Measurements from ENCODE around the gene TMEM120B. TPM values are rescaled to one million over a fixed set of nuclear protein-coding genes. Genes with fewer than 3 reads are reported as not detected.
"Not testable (repeated sequence)": the region's sequence is repeated elsewhere in the genome, so short reads cannot be mapped to it uniquely, and the experiment has no call there.

The TMEM120B gene
- total and polyA plus RNA-seq, 4 donors, result 3.9 to 17.7 (median 8.1) TPM

DNA sequence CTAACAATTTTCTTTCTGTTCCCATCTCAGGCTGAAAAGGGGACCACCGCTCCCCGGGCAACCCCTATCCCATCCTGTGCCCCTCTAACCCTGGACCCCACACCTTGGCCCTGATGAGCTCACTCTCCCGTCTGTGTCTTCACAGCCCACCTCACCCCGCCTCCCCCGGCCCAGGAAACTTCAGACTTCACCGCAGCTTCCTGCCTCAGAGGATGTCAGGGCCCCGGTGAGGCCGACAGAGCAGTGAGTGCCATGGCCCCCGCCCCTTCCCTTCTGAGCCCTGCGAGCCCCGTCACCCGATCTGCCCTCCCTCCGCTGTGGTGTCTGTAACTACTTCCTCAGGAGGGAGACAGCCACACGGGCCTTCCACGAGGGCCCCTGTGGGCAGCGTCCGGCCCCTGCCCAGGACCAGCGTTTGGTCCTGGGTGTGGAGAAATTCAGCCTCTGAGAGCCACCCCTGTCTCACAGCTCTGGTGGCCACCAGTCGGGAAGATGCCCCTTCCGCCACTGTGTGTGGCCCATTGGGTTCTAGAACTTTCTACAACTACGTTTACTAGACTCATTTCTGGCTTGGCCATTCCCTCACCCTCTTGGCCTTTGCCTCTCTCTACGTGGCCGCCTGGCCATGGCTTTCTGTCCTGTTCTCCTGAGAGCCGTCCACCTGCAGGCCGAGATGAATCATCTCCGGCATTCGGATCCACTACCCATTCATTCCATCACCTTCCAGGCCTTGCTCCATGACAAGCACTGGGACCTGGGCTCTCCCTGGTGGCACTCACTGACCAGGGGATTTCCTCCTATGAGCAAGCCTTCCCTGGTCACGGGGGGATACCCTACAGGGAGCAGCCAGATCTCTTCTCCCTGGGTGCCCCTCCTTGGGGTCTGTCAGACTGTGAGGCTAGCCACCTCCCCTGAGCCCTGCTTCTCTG is 77.5 kb downstream of the TMEM120B start:
- H3K36me3 ChIP-seq (ENCODE audit: control insufficient read depth in 4 of 4, insufficient read depth in 4 of 4, low read length in 4 of 4), result peaks cover 0 to 1% (median 0%) of the 10 kb centered on the region in 4 donors
- TF ChIP-seq, protein P1, sequence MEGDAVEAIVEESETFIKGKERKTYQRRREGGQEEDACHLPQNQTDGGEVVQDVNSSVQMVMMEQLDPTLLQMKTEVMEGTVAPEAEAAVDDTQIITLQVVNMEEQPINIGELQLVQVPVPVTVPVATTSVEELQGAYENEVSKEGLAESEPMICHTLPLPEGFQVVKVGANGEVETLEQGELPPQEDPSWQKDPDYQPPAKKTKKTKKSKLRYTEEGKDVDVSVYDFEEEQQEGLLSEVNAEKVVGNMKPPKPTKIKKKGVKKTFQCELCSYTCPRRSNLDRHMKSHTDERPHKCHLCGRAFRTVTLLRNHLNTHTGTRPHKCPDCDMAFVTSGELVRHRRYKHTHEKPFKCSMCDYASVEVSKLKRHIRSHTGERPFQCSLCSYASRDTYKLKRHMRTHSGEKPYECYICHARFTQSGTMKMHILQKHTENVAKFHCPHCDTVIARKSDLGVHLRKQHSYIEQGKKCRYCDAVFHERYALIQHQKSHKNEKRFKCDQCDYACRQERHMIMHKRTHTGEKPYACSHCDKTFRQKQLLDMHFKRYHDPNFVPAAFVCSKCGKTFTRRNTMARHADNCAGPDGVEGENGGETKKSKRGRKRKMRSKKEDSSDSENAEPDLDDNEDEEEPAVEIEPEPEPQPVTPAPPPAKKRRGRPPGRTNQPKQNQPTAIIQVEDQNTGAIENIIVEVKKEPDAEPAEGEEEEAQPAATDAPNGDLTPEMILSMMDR (IDR thresholded peaks at IDR 0.05; ENCODE audit: control extremely low read depth, extremely low read depth), result no peak
- no peaks in the 10 kb centered on the region for H3K9me3 ChIP-seq (ENCODE audit: control insufficient read depth in 4 of 4, insufficient read depth in 3 of 4, low read length in 3 of 4)
- H3K4me1 ChIP-seq (ENCODE audit: control insufficient read depth in 5 of 5, insufficient read depth in 5 of 5, low read length in 5 of 5), result peaks cover 0 to 22% (median 7%) of the 10 kb centered on the region in 5 donors
- ATAC-seq (ENCODE audit: insufficient read depth, low FRiP score) (no peak), DNase-seq (peak in 1 of 3 donors; percentile 50)
- H3K27me3 ChIP-seq (ENCODE audit: control insufficient read depth in 3 of 3, insufficient read depth in 3 of 3, low read length in 2 of 3), result no peaks in the 10 kb centered on the region
- H3K27ac ChIP-seq (ENCODE audit: low read depth in 1 of 2, low read length in 1 of 2), result peak overlapping the region; percentile 25 to 83
- no peak overlapping the region for H3K9ac ChIP-seq (ENCODE audit: insufficient read depth in 1 of 2, low read length in 2 of 2)
- WGBS, 2 donors, result 27 to 44% methylated on average over 28 of the region's 28 CpGs
- H3K4me3 ChIP-seq, result no peak overlapping the region

DNA sequence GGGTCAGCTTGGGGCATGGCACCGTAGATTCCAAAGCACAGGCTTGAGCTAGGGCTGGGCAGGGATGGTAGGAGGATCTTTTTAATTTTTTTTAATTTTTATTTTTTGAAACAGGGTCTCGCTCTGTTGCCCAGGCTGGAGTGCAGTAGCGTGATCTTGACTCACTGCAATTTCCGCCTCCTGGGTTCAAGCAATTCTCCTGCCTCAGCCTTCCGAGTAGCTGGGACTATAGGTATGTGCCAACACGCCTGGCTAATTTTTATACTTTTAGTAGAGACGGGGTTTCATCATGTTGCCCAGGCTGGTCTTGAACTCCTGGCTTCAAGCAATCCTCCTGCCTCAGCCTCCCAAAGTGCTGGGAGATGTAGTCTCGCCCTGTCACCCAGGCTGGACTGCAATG is 78.2 kb downstream of the TMEM120B start:
- H3K9me3 ChIP-seq (ENCODE audit: control insufficient read depth in 4 of 4, insufficient read depth in 3 of 4, low read length in 3 of 4); ATAC-seq (ENCODE audit: insufficient read depth, low FRiP score); H3K27me3 ChIP-seq (ENCODE audit: control insufficient read depth in 3 of 3, insufficient read depth in 3 of 3, low read length in 2 of 3); H3K9ac ChIP-seq (ENCODE audit: insufficient read depth in 1 of 2, low read length in 2 of 2); DNase-seq; H3K36me3 ChIP-seq (ENCODE audit: control insufficient read depth in 4 of 4, insufficient read depth in 4 of 4, low read length in 4 of 4); H3K4me3 ChIP-seq: not testable (repeated sequence)
- 82 to 90% methylated on average over 8 of the region's 8 CpGs for WGBS, 2 donors
- Histone ChIP-seq H3K27ac (ENCODE audit: low read depth in 1 of 2, low read length in 1 of 2) (peak overlapping the region in 1 of 2 donors; percentile 83), H3K4me1 (ENCODE audit: control insufficient read depth in 5 of 5, insufficient read depth in 5 of 5, low read length in 5 of 5) (peaks cover 0 to 23% (median 9%) of the 10 kb centered on the region in 5 donors)

DNA sequence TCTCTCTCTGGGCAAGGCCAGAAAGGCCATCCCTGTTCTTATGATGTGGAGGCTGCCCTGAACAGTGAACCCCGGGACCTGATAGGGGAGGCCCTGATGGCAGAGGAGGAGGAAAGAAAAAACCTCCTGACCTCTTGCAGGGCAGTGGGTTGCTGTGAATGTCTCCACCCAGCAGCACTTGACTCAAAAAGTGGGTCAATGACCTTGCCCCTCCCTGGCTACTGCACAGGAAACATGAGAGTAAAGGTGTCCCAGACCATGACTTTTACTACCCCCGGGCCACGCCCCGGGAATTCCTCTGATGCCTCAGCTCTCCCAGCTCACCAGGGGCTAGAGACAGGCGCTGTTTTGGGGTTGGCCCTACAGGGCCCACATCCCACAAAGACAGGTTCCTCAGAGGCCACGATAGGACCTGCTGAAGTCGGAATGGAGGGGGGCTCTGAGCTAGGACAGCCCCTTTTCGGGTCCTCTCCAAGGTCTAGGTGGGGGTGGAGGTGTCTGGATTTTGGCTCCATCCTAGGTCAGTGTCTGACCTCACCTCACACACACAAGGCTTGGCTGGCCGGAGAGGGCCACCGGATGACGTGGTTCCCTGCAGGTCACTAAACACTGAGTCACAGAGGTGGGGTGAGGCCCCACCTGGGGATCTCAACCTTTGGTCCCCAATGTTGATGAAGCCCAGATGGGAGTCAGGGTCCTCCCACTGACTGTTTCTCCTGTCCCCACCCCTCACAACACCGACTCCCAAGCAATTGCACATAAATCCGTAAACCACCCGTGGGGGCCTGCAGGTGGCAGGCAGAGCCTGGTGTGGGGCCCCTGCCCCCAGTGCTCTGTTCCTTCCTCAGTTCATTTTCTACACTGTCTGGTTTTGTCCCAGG is 79.4 kb downstream of the TMEM120B start:
- ATAC-seq (ENCODE audit: insufficient read depth, low FRiP score), result no peak
- peaks cover 0 to 30% (median 12%) of the 10 kb centered on the region in 5 donors for H3K4me1 ChIP-seq (ENCODE audit: control insufficient read depth in 5 of 5, insufficient read depth in 5 of 5, low read length in 5 of 5)
- peaks cover 0 to 13% (median 4%) of the 10 kb centered on the region in 4 donors for H3K36me3 ChIP-seq (ENCODE audit: control insufficient read depth in 4 of 4, insufficient read depth in 4 of 4, low read length in 4 of 4)
- no peaks in the 10 kb centered on the region for H3K27me3 ChIP-seq (ENCODE audit: control insufficient read depth in 3 of 3, insufficient read depth in 3 of 3, low read length in 2 of 3)
- H3K9ac ChIP-seq (ENCODE audit: insufficient read depth in 1 of 2, low read length in 2 of 2), result no peak overlapping the region
- 54 to 58% methylated on average over 14 of the region's 14 CpGs for WGBS, 2 donors
- DNase-seq, result no peak
- TF ChIP-seq, protein P1 (IDR thresholded peaks at IDR 0.05; ENCODE audit: control extremely low read depth, extremely low read depth), result no peak
- no peak overlapping the region for H3K4me3 ChIP-seq
- H3K9me3 ChIP-seq (ENCODE audit: control insufficient read depth in 4 of 4, insufficient read depth in 3 of 4, low read length in 3 of 4), result no peaks in the 10 kb centered on the region
- peak overlapping the region in 1 of 2 donors; percentile 71 for H3K27ac ChIP-seq (ENCODE audit: low read depth in 1 of 2, low read length in 1 of 2)
